Left ventricle myocardium superior (tissue), 1 donor: Measurements from ENCODE around the gene SINHCAF. TPM values are rescaled to one million over a fixed set of nuclear protein-coding genes. Genes with fewer than 3 reads are reported as not detected.
"Not testable (repeated sequence)": the region's sequence is repeated elsewhere in the genome, so short reads cannot be mapped to it uniquely, and the experiment has no call there.

Source experiments
- ATAC-seq: fragments of 200-7000 bp; cut with Tn5 transposase; one replicate; pipeline ENCODE4 v1.9.1; 2020; ENCODE audit warnings: mild to moderate bottlenecking, moderate library complexity
- DNase-seq: peaks from one replicate; pipeline ENCODE4 v3.0.0-alpha.2; 2020
- intact Hi-C: fragments of 100-400 bp; cut with micrococcal nuclease; formaldehyde crosslinking; loops from one replicate; pipeline ENCODE4 v1.11.0; 2022
- total RNA-seq: library from RNA; stranded (reverse); fragmentation: NEBNext Ultra II Directional; extraction: Animal tissue kit (Norgen Biotek cat#: 25700); gene quantifications from one replicate; pipeline ENCODE4 v1.2.1, GENCODE V29; 2021
- donor health status: DM: no; HTN: yes; CAD: no; lungs with severe emphysema.

The SINHCAF gene
- total RNA-seq, 1 donor from 2014 or later = 12.9 TPM

DNA sequence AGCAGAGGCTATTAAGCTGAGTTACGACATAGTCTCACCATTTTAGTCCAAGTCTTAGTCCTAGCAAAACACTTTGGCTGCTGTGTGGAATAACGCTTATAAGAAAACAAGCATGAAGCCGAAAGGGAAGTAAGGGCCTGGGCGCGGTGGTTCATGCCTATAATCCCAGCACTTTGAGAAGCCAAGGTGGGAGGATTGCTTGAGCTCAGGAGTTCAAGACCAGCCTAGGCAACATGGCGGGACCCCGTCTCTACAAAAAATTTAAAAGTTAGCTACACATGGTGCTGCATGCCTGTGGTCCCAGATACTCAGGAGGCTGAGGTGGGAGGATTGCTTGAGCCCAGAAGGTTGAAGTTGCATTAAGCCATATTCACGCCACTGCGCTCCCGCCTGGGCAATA, 83.5 kb downstream of the SINHCAF start:
- intact Hi-C loops, DNase-seq, ATAC-seq: not testable (repeated sequence)

DNA sequence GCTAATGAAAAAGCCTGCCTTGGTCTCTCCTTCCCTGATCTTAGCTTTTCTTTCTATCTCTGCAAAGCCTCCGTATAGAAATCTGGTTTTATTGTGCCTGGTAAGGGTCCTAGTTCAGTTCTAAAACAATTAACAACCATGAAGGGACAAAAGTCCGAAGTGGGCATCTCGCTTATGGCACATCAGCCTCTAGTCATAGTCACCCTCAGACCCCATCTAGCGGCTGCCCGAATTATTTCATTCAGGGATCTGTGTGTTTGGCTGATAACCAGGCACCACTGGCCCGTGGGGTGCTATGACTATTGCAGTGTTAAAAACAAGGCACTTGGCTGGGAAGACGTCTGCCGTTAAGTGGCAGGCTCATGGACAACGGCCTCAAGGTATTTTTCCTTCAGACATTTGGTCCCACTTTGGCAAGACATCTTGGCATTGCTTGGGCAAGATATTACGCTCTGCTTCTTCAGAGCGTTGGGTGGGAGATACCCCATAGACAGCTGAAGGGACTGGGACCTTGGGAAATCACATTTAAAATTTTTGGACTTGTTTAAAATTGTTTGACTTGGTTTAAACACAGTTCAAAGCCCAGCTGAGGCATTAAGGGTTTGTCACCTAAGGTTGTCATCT, 87.1 kb downstream of the SINHCAF start:
- intact Hi-C loops = no loop called here
- DNase-seq = peak; percentile 73
- ATAC-seq = peak; percentile 86

DNA sequence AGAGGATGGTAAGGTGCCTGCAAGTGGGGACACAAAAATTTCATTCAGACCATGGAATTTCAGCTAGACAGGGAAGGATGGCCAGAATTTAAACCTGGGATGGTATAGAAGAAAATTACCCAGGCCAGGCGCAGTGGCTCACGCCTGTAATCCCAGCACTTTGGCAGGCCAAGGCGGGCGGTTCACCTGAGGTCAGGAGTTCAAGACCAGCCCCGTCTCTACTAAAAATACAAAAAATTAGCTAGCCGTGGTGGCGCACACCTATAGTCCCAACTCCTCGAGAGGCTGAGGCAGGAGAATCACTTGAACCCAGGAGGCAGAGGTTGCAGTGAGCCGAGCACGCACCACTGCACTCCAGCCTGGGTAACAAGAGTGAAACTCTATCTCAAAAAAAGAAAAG, 87.6 kb downstream of the SINHCAF start:
- DNase-seq, ATAC-seq, intact Hi-C loops: not testable (repeated sequence)

DNA sequence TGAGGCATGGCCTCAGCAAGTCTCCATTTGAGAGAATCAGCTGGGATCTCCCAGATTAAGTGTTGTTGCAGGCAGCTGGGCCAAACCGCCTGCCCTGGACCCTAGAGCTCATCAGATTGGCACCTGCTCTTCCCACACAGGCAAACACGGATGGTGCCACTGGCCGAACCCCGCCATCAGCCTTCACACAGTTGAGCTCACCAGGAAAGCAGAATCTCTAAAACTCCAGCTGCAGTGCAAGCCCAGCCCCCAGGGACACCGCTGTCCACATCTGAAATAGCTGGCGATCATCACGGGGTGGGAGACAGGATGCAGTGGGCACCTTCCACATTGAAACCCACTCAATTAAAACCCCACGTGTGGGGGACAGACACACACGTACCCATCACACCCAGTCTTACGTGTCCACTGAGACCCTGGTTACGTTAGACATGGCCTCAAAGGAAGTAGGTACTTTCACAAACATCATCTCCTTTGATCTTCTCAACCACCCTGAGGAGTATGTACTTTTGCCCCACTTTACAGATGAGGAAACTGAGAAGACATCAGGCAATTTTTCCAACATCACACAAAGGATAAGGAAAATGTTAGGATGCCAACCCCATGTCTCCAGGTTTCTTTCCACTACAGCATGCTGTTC, 88.8 kb downstream of the SINHCAF start:
- DNase-seq (no peak), ATAC-seq (no peak)

DNA sequence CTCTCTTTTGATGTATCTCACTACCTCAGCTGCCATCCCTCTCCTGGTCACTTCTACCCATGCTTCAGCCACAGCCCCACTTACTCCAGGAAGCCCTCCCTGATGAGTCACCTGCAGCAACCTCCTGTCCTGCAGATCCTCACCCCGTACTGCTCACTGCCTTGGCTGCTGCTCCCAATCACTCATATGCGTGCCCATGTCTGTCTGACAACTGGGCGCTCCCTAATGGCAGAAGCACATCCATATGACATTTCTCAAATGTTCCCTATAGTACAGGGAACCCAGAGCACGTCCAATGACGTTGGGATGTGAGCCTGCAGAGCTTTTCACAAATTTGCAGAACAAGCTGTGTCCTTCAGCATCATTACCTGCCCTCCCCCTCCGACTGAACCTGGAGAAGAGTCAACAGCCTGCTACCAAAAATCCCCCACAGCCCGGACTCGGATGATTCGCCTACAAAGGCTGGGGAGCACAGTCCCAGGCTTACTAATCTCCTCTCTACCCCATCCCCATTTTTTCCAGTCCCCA, 90.0 kb downstream of the SINHCAF start:
- intact Hi-C loops = no loop called here
- DNase-seq = no peak
- ATAC-seq = no peak

More for the DNA sequence above, 88.8 kb downstream of the SINHCAF start:
- intact Hi-C loops = no loop called here

DNA sequence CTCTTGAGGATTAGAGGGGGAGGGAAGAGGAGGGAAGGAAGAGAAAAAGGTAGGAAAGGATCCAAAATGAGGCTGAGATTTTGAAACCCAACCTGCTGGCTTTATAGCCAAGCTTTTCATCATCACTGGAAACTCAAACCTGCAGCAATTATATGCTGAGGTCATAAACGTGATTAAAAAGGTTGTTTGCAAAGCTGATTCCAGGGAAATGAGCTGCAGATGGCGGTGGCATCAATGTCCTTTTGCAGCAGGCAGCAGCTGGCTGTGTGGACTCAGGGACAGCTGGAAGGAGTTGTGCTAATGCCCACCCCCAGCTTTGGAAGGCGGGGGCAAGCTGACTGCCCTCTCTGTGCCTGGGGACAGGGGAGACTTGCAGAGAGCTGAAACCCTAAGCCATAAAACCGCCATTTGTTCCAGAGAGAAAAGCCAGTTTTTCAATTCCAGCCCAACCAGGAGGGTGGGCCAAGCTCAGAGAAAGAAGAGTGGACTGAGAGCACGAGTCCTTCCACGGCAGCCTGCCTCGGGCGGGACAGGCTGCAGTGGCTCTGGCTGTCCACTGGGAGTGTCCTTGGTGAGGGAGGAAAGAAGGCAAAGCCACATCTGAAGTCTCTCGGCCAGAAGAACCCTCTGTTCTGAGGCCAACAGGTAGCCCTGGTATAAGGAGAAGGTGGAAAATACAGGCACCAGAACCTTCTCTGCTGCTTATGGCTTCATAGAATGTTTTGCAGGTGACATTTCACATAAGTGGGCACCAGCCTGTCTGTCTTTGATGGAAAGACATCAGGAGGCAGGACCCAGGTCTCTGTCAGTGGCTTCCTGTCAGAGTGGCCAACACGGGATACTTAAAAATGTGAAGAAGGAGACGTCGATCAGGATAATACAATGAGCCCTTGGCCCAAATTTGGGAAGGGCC, 90.7 kb downstream of the SINHCAF start:
- DNase-seq = peak; percentile 59
- peak; percentile 84 for ATAC-seq
- intact Hi-C loops = no loop called here

DNA sequence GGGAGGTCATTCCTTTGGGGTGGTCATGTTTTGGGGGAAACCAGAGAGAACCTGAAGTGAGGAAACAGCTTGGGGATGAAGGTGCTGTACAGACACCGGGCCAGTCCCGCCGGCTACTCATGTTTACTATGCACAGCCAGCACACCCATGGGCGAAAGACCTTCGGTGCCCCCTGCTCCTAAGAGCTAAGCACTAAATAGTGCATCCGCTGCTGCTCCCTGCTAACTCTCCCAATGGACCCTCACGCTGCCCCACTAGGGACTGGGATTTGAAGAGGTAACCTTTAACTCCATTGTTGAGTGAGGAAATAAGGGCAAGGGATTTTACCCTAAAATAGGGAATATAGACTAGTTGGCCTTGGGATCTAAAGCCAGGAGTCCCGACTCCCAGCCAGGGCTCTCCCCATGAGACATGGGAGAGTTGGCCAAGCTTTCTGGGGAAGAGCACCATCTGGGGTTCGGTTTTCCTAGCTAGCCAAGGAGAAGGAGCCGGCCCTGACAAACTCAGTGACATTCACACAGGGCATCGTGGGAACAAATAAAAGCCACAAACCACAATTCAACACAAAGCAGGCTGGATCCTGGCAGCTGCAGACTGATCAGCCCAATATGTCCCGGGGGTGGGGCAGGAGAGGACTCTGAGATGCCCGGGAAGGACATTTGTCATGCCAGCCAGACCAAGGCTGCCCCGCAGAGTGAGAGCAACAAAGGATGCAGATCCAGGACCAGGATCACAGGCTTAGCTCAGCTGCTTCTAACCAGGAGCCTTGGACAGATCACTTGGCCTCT, 91.7 kb downstream of the SINHCAF start:
- ATAC-seq (no peak), DNase-seq (no peak)
- intact Hi-C loops = no loop called here

DNA sequence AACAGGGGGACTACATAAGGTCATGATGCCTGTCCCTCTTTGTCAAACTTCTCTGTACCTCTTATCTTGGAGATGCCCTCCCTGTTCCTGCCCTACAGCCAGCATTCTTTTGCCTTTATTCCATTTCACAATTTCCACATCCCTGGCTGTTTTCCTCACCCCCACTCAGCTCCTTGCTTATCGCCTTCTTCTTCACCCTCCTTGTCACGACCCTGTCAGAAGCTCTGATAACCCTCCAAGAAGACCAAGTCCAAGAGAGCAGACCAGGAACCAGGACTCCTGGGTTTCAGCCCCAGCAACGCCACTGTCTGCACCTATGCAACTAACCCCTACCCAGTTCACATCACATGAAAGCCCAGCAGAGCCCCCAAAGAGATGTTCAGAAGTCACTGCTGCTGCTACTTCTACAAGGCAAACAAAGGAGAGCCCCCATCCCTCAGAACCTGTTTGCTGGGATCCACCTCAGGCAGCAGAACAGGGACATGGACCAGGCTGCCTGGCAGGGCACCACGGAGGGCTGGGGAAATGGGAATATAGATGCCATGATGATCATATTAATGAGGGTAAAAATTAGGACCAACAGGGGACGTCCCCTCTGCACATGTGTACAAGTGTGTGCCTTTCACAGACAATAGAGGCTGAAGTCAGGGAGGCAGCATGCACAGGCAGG, 92.8 kb downstream of the SINHCAF start:
- DNase-seq (no peak), ATAC-seq (no peak)
- intact Hi-C loops = no loop called here

DNA sequence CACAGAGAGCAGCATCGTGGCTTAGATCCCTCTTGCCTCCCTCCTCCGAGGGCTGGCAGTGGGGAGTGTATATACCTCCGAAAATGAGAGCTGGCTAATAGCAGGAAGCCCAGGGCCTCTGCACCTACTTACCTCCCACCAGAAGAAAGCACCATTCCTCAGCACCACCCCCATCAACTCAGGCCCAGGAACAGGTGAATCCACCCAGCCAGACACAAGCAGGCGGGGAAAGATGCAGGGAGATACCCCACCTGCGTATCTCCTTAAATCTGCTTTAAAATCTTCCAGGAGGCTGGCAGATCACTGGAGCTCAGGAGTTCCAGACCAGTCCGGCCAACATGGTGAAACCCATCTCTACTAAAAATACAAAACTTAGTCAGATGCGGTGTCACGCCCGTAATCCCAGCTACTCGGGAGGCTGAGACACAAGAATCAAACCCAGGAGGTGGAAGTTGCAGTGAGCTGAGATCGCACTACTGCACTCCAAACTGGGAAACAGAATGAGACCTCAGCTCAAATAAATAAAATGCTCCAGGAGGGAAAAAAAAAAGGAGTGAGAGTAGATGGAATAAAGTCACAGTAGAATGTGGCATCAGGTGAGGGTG, 93.5 kb downstream of the SINHCAF start:
- intact Hi-C loops = no loop called here
- ATAC-seq (no peak), DNase-seq (no peak)

DNA sequence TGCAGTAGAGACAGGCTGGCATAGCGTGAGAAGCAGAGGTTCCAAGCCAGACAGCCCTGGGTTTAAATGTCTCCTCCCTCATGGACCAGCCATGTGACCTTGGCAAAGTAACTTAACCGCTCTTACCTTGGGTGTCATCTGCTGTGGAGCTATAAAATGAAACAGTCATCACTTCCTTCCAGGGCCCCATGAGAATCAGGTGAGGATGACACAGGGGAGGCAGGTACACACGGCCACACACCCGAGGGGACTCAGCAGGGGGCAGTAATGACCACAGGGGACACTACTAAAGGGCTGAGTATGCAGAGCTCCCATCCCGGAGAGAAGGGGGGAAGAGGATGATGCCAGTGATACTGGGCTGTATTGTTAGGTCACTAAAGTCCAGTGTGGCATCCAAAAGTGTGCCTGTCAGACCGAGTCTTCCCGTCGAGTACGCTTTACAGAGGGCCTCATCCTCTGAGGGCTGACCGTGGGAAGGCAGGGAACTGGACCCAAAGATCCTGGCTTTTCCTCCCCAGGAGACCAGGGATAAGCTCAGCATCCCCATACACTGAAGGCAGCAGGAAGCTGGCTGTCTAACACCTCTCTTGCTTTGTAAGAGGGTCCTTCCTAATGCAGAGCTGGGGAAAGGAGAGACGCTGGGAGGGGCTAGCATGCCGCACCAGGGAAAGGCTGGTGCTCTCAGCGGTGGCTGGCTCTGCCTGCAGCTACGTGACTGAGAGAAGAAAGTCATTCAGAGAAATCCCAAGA, 94.2 kb downstream of the SINHCAF start:
- DNase-seq (no peak), ATAC-seq (no peak)
- intact Hi-C loops = no loop called here
